GM12878 (cell line): ENCODE data around the gene NFIL3.

Experiments
- CTCF ChIP-seq, 3 experiments: IDR thresholded peaks in 2 of 3; conservative IDR thresholded peaks in 1 of 3; 2 replicates each; pipeline ENCODE4 v1.5.1; 2011; ENCODE audit warnings: low read depth in 3 of 3, low read length in 3 of 3, mild to moderate bottlenecking in 3 of 3, control low read depth in 2 of 3, moderate library complexity in 2 of 3, inconsistent platforms in 1 of 3, mixed read lengths in 1 of 3; ENCODE audit not compliant: control insufficient read depth in 2 of 3, insufficient read depth in 1 of 3; ENCODE audit errors: extremely low read depth in 1 of 3
- EP300 ChIP-seq, 2 experiments: fragments of 150-350 bp in 1 of 2; IDR thresholded peaks; 2 replicates each; pipeline ENCODE4 v1.6.1; 2011 to 2012; ENCODE audit warnings: low read depth in 2 of 2, low read length in 2 of 2, borderline replicate concordance in 1 of 2, improper control_type of control experiment in 1 of 2, inconsistent platforms in 1 of 2; ENCODE audit not compliant: control insufficient read depth in 1 of 2
- ETV6 ChIP-seq, 2 experiments: fragments of 450-650 bp in 1 of 2; IDR thresholded peaks in 1 of 2; conservative IDR thresholded peaks in 1 of 2; 2 replicates each; pipeline ENCODE4 v1.6.1; 2014; ENCODE audit warnings: antibody characterized with exemption in 1 of 2, borderline replicate concordance in 1 of 2, low read depth in 1 of 2, mild to moderate bottlenecking in 1 of 2, moderate library complexity in 1 of 2
- HDAC6 ChIP-seq: fragments of 200-600 bp; sonication (generic); IDR thresholded peaks from one replicate; pipeline ENCODE4 v1.8.0; 2017; ENCODE audit warnings: antibody characterized with exemption; ENCODE audit not compliant: unreplicated experiment
- HDGF ChIP-seq: fragments of 450-650 bp; IDR thresholded peaks from 2 replicates; pipeline ENCODE4 v1.6.1; 2016; ENCODE audit warnings: antibody characterized with exemption
- JUND ChIP-seq: IDR thresholded peaks from 2 replicates; pipeline ENCODE4 v1.6.1; 2012; ENCODE audit warnings: low read depth, mild to moderate bottlenecking, low read length, improper control_type of control experiment, moderate library complexity
- POLR2A ChIP-seq: IDR thresholded peaks from 2 replicates; pipeline ENCODE4 v1.6.1; 2011; ENCODE audit warnings: low read depth, mild to moderate bottlenecking, low read length
- POLR2AphosphoS5 ChIP-seq: IDR thresholded peaks from 2 replicates; pipeline ENCODE4 v1.6.1; 2011; ENCODE audit warnings: mild to moderate bottlenecking, low read length, inconsistent platforms
- RAD21 ChIP-seq: IDR thresholded peaks from 2 replicates; pipeline ENCODE4 v1.6.1; 2011; ENCODE audit warnings: mild to moderate bottlenecking, low read depth, low read length, moderate library complexity; ENCODE audit not compliant: insufficient read depth
- RAD51 ChIP-seq: fragments of 450-650 bp; IDR thresholded peaks from 2 replicates; pipeline ENCODE4 v1.6.1; 2016; ENCODE audit warnings: moderate library complexity, mild to moderate bottlenecking, inconsistent platforms
- RB1 ChIP-seq: fragments of 450-650 bp; formaldehyde crosslinking; IDR thresholded peaks from 2 replicates; pipeline ENCODE4 v1.6.1; 2017; ENCODE audit warnings: mild to moderate bottlenecking, borderline replicate concordance
- REST ChIP-seq: IDR thresholded peaks from 2 replicates; pipeline ENCODE4 v1.6.1; 2012; ENCODE audit warnings: mild to moderate bottlenecking, low read depth, low read length
- TBL1XR1 ChIP-seq: IDR thresholded peaks from 2 replicates; pipeline ENCODE4 v1.6.1; 2012; ENCODE audit warnings: low read depth, low read length, improper control_type of control experiment
- YY1 ChIP-seq: IDR thresholded peaks from 2 replicates; pipeline ENCODE4 v1.6.1; 2011; ENCODE audit warnings: low read depth, mild to moderate bottlenecking, low read length

GRCh38 chr9:91421128-91421765, 2.4 kb downstream of the NFIL3 start:
- peak in 2 of 3 experiments; percentile 5 to 20; a peak in 1 of 6 replicates for TF ChIP-seq CTCF (IDR thresholded peaks at IDR 0.05 in 2 of 3, conservative IDR thresholded peaks at IDR 0.05 in 1 of 3; ENCODE audit: control insufficient read depth in 2 of 3, extremely low read depth in 1 of 3, insufficient read depth in 1 of 3, low read depth in 3 of 3, low read length in 3 of 3)
- TF ChIP-seq YY1, result no peak
- no peak for TF ChIP-seq RB1
- no peak for TF ChIP-seq EP300 (IDR thresholded peaks at IDR 0.05; ENCODE audit: borderline replicate concordance in 1 of 2, control insufficient read depth in 1 of 2, low read depth in 2 of 2, low read length in 2 of 2)
- TF ChIP-seq ETV6 (conservative IDR thresholded peaks at IDR 0.05 in 1 of 2, IDR thresholded peaks at IDR 0.05 in 1 of 2; ENCODE audit: borderline replicate concordance in 1 of 2, low read depth in 1 of 2), result no peak
- no peak for TF ChIP-seq POLR2A
- TF ChIP-seq JUND, result no peak
- no peak for TF ChIP-seq HDGF
- TF ChIP-seq RAD51, result no peak
- no peak for TF ChIP-seq TBL1XR1
- no peak for TF ChIP-seq REST
- TF ChIP-seq POLR2AphosphoS5, result no peak
- TF ChIP-seq HDAC6, result no peak
- peak; percentile 16; the same call in 1 of the 2 replicates for TF ChIP-seq RAD21
